Left cardiac atrium (tissue), 4 donors: ENCODE data around the gene DNM2. TPM values are rescaled to one million over a fixed set of nuclear protein-coding genes. Genes with fewer than 3 reads are reported as not detected.

Experiments used
- ATAC-seq, 2 donors: fragments of 200-7000 bp; cut with Tn5 transposase; one replicate each; pipeline ENCODE4 v1.9.1; 2020; ENCODE audit warnings: mild to moderate bottlenecking in 2 of 2, moderate library complexity in 2 of 2
- DNase-seq: peaks from one replicate; pipeline ENCODE4 v3.0.0-alpha.2; 2020
- intact Hi-C, 2 donors: fragments of 100-400 bp; cut with DNase I; formaldehyde crosslinking; loops; one replicate each; pipeline versions ENCODE4 v1.14.1 to v1.15.1; 2022 to 2023
- total RNA-seq, 2 donors: library from RNA; stranded (reverse); fragmentation: NEBNext Ultra II Directional; extraction: Animal tissue kit (Norgen Biotek cat#: 25700); gene quantifications; one replicate each; pipeline ENCODE4 v1.2.1, GENCODE V29; 2021
- donor health status: DM: no; HTN: yes; CAD: no.
- donor health status: DM: no; HTN: yes; CAD: no; lungs with severe emphysema.
- donor health status: DM: yes; HTN: yes; CAD: no.
- donor health status: Dilated cardiomyopathy.

The DNM2 gene
- total RNA-seq, 2 donors from 2014 or later: 125 to 186 TPM

- DNase-seq: no peak
- intact Hi-C loops: no loop called here
- peak; percentile 21 to 68 for ATAC-seq
Observed at GRCh38 chr19:10797541-10798256, 79.8 kb downstream of the DNM2 start.

- DNase-seq (peak; percentile 62), ATAC-seq (peak; percentile 46 to 66)
- intact Hi-C loops: no loop called here
Observed at GRCh38 chr19:10800488-10800887, 82.6 kb downstream of the DNM2 start.

GRCh38 chr19:10802479-10802878 lies 84.6 kb downstream of the DNM2 start:
- intact Hi-C loops: no loop called here
- no peak for DNase-seq
- ATAC-seq: no peak

- ATAC-seq (no peak), DNase-seq (no peak)
- intact Hi-C loops: no loop called here
Observed at GRCh38 chr19:10803252-10803651, 85.4 kb downstream of the DNM2 start.

GRCh38 chr19:10805065-10805757 lies 87.3 kb downstream of the DNM2 start:
- no peak for DNase-seq
- intact Hi-C loops: no loop called here
- no peak for ATAC-seq

GRCh38 chr19:10805758-10806247 lies 87.9 kb downstream of the DNM2 start:
- no peak for ATAC-seq

GRCh38 chr19:10808937-10809649 lies 91.2 kb downstream of the DNM2 start:
- ATAC-seq (no peak), DNase-seq (no peak)
- intact Hi-C loops: no loop called here

More at GRCh38 chr19:10805758-10806247, 87.9 kb downstream of the DNM2 start:
- no peak for DNase-seq
- intact Hi-C loops: no loop called here

- no peak for DNase-seq
- ATAC-seq: peak in 1 of 2 donors; percentile 4
- intact Hi-C loops: no loop called here
Observed at GRCh38 chr19:10809651-10810285, 91.9 kb downstream of the DNM2 start.

- ATAC-seq (no peak), DNase-seq (no peak)
- intact Hi-C loops: no loop called here
Observed at GRCh38 chr19:10811391-10812111, 93.7 kb downstream of the DNM2 start.

GRCh38 chr19:10812196-10812595 lies 94.3 kb downstream of the DNM2 start:
- no peak for DNase-seq
- intact Hi-C loops: no loop called here
- ATAC-seq: no peak

GRCh38 chr19:10812902-10813404 lies 95.1 kb downstream of the DNM2 start:
- intact Hi-C loops: no loop called here
- ATAC-seq: peak; percentile 42 to 70
- peak; percentile 69 for DNase-seq

- no peak for DNase-seq
- intact Hi-C loops: no loop called here
- ATAC-seq: no peak
Observed at GRCh38 chr19:10815007-10815536, 97.2 kb downstream of the DNM2 start.

GRCh38 chr19:10815969-10816644 lies 98.2 kb downstream of the DNM2 start:
- ATAC-seq (no peak), DNase-seq (no peak)
- intact Hi-C loops: no loop called here

- DNase-seq (no peak), ATAC-seq (no peak)
- intact Hi-C loops: no loop called here
Observed at GRCh38 chr19:10816691-10817090, 98.8 kb downstream of the DNM2 start.

- intact Hi-C loops: no loop called here
- ATAC-seq (peak; percentile 55 to 68), DNase-seq (peak; percentile 65)
Observed at GRCh38 chr19:10817291-10818038, 99.6 kb downstream of the DNM2 start.

GRCh38 chr19:10818301-10819123 lies 100.6 kb downstream of the DNM2 start:
- DNase-seq (no peak), ATAC-seq (no peak)
- intact Hi-C loops: no loop called here
